H1 (cell line): Measurements from ENCODE around the gene SLC12A7. TPM values are rescaled to one million over a fixed set of nuclear protein-coding genes. Genes with fewer than 3 reads are reported as not detected.

Source experiments
- MAX ChIP-seq: IDR thresholded peaks from 2 replicates; pipeline ENCODE4 v1.6.1; 2012; ENCODE audit warnings: inconsistent platforms
- polyA plus RNA-seq, 7 experiments: library from polyadenylated mRNA; depleted of rRNA in 3 of 7; stranded (reverse) in 5 of 7; unstranded in 2 of 7; fragments of >200 nt in 5 of 7; fragments of 200-250 nt in 2 of 7; gene quantifications; 1 replicate in 5 of 7; 2 replicates in 1 of 7; 4 replicates in 1 of 7; pipeline versions ENCODE4 v1.2.1 to v1.2.3, GENCODE V29; 2011 to 2013; ENCODE audit warnings: missing spikeins in 2 of 7, mixed read lengths in 2 of 7
- total RNA-seq: library from RNA; stranded (reverse); fragmentation: NEBNext Ultra II Directional; extraction: Animal tissue kit (Norgen Biotek cat#: 25700); gene quantifications from 2 replicates; pipeline ENCODE4 v1.2.1, GENCODE V29; 2021

Gene SLC12A7
- total and polyA plus RNA-seq, 2 of the 8 experiments (the other 6 are each of a cell fraction or from before 2014, with no cell fraction given), result 23.5 to 39.7 TPM

GRCh38 chr5:1120236-1120999 is 8.6 kb upstream of the SLC12A7 start (continued):
- TF ChIP-seq MAX, result no peak
